Dendritic cell treated with granulocyte-macrophage colony-stimulating factor and Interleukin-4, amounts not matched to agents 40 ng/mL and 50 ng/mL, for 4 days (primary cell): ENCODE measurements around the gene MT1H.

Source experiments
- H3K27ac Mint-ChIP-seq: one replicate; pipeline ENCODE4 v1.8.0; 2022; ENCODE audit warnings: mild to moderate bottlenecking, mixed read lengths
- H3K27me3 Mint-ChIP-seq: one replicate; pipeline ENCODE4 v1.8.0; 2022; ENCODE audit warnings: mild to moderate bottlenecking, mixed read lengths
- H3K36me3 Mint-ChIP-seq: one replicate; pipeline ENCODE4 v1.8.0; 2022; ENCODE audit warnings: low read depth, mixed read lengths
- H3K4me1 Mint-ChIP-seq: one replicate; pipeline ENCODE4 v1.8.0; 2022; ENCODE audit warnings: low read depth, mixed read lengths
- H3K4me3 Mint-ChIP-seq: one replicate; pipeline ENCODE4 v1.8.0; 2022; ENCODE audit warnings: mild to moderate bottlenecking, moderate library complexity, mixed read lengths
- H3K9me3 Mint-ChIP-seq: one replicate; pipeline ENCODE4 v1.8.0; 2022; ENCODE audit warnings: mixed read lengths
- intact Hi-C: fragments of 100-400 bp; cut with micrococcal nuclease; formaldehyde crosslinking; loops from one replicate; pipeline ENCODE4 v1.15.0; 2022

MT1H gene

DNA sequence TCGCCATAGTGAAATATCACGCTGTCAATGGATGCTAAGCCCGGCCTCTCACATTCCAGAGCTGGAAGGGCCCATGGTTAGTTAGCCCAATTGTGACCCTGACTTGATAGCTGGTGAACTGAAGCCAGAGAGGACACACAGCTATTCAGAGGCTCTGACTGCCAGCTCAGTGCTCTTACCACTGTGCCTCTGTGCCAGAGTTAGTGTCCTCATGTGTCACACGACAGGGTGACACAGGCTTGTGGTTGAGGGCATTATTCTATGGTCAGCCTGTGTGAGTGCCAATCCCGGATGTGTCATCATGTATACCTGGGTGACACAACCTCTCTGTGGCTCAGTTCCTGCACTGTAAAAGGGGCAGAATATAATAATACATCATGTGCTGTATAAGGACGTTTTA, 10.2 kb downstream of the MT1H start:
- peaks cover 44% of the 10 kb centered on the region for H3K4me1 Mint-ChIP-seq
- no peaks in the 10 kb centered on the region for H3K36me3 Mint-ChIP-seq
- intact Hi-C loops = no loop called here
- H3K9me3 Mint-ChIP-seq = no peaks in the 10 kb centered on the region
- H3K27ac Mint-ChIP-seq = no peak overlapping the region
- no peak overlapping the region for H3K4me3 Mint-ChIP-seq
- H3K27me3 Mint-ChIP-seq = peaks cover 44% of the 10 kb centered on the region

DNA sequence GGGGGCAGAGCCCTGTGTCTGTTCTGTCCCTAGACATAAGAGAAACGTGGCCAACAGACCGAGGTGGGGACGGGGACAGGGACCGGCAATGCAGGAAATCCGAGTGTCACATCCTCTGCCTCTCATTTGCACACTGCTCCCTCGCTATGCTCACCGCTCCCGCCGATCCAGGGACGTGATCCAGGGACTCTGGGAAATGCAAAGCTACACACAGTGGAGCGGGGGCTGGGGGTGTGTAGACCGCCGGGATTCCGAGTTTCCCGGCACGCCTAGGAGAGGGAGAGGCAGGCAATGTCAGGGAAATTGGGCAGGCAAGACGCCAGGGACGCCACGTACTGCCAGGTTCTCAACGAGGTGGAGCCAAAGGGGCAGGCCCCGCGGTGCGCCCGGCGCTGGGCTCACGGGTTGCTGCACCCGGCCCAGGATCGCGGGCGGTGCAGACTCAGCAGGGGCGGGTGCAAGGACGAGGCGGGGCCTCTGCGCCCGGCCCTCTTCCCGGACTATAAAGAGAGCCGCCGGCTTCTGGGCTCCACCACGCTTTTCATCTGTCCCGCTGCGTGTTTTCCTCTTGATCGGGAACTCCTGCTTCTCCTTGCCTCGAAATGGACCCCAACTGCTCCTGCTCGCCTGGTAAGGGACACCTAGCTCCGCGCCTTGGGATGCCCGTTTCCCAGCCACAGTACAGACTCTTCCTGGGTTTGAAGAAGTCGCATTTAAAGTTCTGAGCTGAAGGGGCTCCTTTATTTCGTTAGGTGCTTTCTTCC, 12.5 kb downstream of the MT1H start, which contains the start of gene MT1X:
MT1X (plus strand) TSS at position 532 of the 764 bp plus-strand sequence; CDS start at position 603, 71 bp downstream.
- Mint-ChIP-seq H3K4me1 (peaks cover 27% of the 10 kb centered on the region), H3K4me3 (peak within 1 kb of the TSS; percentile 87), H3K9me3 (peaks cover 13% of the 10 kb centered on the region), H3K36me3 (peaks cover 9% of the 10 kb centered on the region), H3K27me3 (peaks cover 28% of the 10 kb centered on the region), H3K27ac (peak within 1 kb of the TSS; percentile 89)
- intact Hi-C loops = no loop called here

DNA sequence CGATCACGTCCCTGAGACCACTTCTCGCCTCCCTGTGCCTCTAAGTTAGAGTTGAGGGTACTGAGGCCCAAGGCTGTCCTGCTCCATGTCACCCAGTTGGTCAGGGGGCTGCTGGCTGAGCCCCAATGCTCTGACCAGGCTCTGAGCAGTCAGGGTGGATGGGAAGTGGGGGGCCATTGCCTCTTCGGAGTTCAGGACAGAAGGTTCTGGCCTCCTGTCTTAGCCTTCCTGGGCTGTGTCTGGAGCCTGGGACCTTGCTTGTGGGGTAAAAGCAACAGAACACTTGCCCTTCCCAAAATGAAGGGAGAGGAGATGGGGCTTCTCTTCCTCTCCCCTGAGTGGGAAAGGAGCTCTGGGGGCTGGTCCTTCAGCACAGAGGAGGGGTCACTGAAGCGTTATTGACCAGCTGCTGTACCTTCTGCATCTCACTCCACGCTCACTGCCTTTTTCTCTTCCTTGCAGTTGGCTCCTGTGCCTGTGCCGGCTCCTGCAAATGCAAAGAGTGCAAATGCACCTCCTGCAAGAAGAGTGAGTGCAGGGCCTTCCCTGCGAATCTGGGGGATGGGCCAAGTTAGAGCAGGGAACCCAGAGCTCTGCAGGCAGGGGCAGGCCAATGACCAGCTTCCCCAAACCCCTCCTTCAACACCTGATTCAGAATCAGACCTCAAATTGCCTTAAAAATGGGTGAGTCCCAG, 13.2 kb downstream of the MT1H start:
- peak overlapping the region; percentile 87 for H3K4me3 Mint-ChIP-seq
- H3K9me3 Mint-ChIP-seq = peaks cover 13% of the 10 kb centered on the region
- H3K36me3 Mint-ChIP-seq = peaks cover 9% of the 10 kb centered on the region
- H3K4me1 Mint-ChIP-seq = peaks cover 27% of the 10 kb centered on the region
- H3K27ac Mint-ChIP-seq = peak overlapping the region; percentile 89
- H3K27me3 Mint-ChIP-seq = peaks cover 22% of the 10 kb centered on the region
- intact Hi-C loops = no loop called here

DNA sequence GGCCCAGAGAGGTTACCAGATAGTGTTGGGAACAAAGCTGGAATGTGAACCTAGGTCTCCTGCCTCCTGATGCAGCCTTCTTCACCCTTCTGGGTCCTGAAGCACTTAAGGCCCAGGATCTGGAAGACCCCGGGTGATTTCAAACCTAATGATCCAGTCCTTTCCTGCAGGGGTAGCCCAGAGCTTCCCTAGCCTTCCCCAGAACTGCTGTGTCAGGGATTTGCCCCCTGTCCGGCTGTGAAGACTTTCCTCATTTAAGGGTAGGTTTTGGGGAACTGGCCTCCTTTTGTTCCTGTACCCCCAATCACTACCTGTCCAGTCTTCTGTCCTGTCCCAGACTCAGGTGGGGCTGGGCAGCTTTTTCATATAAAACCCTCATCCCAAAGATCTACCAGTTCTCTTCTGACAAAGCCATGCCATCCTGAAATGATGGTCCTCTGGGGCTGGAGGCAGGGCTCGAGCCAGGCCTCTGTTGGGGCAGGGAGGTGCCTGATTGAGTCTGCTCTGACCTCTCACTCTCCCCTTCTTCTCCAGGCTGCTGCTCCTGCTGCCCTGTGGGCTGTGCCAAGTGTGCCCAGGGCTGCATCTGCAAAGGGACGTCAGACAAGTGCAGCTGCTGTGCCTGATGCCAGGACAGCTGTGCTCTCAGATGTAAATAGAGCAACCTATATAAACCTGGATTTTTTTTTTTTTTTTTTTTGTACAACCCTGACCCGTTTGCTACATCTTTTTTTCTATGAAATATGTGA, 14.0 kb downstream of the MT1H start:
- peaks cover 9% of the 10 kb centered on the region for H3K36me3 Mint-ChIP-seq
- peak overlapping the region; percentile 87 for H3K4me3 Mint-ChIP-seq
- peaks cover 18% of the 10 kb centered on the region for H3K27me3 Mint-ChIP-seq
- H3K9me3 Mint-ChIP-seq = peaks cover 13% of the 10 kb centered on the region
- intact Hi-C loops = no loop called here
- peaks cover 27% of the 10 kb centered on the region for H3K4me1 Mint-ChIP-seq
- peak overlapping the region; percentile 89 for H3K27ac Mint-ChIP-seq

DNA sequence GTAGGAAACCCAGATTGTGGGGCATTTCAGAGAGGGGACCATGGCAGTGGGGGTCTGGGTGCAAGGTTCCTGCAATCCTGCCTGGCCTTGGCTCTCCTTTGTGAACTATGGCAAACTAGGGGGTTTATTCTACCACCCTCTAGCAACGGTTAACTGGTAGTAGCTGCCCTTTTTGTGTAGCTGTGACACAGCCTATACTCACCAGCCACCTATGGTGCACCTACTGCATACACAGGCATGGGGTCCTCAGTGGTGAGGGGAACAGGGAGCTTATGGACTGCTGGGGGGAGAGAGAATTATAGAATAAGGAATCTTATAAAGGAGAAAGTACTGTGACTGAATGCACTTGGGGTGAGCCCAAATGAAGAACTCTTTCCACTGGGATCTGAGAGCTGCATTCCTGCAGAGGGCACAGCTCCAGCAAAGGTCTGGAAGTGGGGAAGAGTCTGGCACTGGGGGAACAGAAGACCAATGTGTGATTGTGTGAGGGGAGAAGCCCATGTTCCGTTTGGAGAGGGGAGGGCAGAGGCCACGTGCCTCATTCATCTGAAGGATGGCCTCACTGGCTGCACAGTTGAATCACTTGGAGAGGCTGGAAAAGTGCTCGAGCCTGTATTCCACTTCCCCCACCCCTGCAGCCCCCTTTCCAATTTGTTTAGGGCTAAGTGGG, 14.8 kb downstream of the MT1H start:
- Mint-ChIP-seq H3K27ac (no peak overlapping the region), H3K36me3 (peaks cover 9% of the 10 kb centered on the region), H3K9me3 (peaks cover 13% of the 10 kb centered on the region), H3K27me3 (peaks cover 16% of the 10 kb centered on the region), H3K4me1 (peaks cover 27% of the 10 kb centered on the region), H3K4me3 (no peak overlapping the region)
- intact Hi-C loops = no loop called here

DNA sequence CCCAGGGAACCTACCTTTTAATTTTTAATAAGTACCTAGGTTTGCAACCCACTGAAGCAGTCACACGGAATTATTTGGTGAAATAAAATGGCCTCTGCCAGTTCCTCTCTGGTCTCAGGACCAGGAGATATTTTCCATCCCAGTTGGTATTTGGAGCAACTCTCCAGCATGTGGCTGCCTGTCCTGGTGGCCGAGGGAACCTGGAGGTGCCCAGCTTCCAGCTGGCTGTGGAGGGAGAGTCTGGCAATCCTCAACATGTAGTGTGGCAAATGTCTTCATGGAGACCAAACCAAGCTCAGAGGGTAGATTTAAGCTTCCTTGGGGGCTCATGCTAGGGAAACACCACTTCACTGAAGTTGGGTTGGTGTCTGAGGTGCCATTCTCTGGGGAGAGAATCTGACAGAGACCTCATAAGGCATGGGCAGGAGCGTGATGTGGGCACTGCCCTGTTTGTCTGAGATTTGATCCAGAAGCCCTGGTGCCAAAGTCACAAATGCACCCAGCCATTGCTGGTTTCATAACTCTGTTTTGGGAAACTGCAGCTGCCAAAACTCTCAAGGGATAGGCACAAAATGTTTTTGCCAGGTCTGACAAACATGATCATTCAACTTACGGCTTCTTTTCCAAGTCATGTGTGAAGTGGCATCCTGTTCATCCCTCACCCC, 15.4 kb downstream of the MT1H start:
- peaks cover 9% of the 10 kb centered on the region for H3K36me3 Mint-ChIP-seq
- peaks cover 19% of the 10 kb centered on the region for H3K27me3 Mint-ChIP-seq
- no peak overlapping the region for H3K4me3 Mint-ChIP-seq
- H3K9me3 Mint-ChIP-seq = peaks cover 13% of the 10 kb centered on the region
- intact Hi-C loops = no loop called here
- peaks cover 27% of the 10 kb centered on the region for H3K4me1 Mint-ChIP-seq
- H3K27ac Mint-ChIP-seq = no peak overlapping the region

DNA sequence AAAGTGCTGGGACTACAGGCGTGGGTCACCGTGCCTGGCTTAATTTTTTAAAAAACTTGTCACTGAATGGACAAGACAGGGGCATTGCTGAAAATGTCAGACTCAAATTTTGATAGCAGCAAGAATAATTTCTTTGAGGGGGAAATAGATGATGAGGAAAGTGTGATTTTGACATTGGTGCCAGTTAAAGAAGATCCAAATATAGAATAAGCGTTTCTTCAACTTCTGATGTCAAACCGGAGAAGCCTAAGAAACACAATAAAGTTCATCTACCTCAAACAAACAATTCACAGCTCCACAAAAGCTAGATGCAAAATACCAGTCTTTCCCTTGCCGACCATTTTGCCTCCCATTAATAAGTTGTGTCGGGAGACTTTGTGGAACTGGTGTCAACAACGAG, 17.1 kb downstream of the MT1H start:
- intact Hi-C loops = no loop called here
- H3K36me3 Mint-ChIP-seq = peaks cover 9% of the 10 kb centered on the region
- peaks cover 13% of the 10 kb centered on the region for H3K9me3 Mint-ChIP-seq
- H3K27ac Mint-ChIP-seq = no peak overlapping the region
- H3K4me3 Mint-ChIP-seq = no peak overlapping the region
- peaks cover 22% of the 10 kb centered on the region for H3K27me3 Mint-ChIP-seq
- H3K4me1 Mint-ChIP-seq = peaks cover 22% of the 10 kb centered on the region

DNA sequence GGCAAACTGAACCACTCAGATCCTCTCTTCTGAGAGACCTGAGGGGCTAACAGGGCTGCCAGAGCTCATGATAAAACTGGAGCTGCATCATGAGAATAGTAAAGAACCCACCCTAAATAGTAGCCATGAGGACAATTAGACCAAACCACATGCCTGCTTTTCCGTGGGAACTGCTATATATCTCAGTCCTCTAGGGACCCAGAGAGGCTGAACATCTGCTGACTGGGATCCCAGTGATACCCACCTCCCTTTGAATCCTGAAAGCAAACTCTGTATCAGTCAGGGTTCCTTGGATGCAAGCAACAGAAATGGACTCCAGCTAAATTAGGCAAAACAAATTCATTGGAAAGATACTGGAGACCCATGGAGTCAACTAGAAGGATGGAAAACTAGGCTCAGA, 19.1 kb downstream of the MT1H start:
- Mint-ChIP-seq H3K4me3 (no peak overlapping the region), H3K36me3 (peaks cover 9% of the 10 kb centered on the region), H3K4me1 (peaks cover 2% of the 10 kb centered on the region), H3K27me3 (peaks cover 22% of the 10 kb centered on the region), H3K27ac (no peak overlapping the region), H3K9me3 (peaks cover 13% of the 10 kb centered on the region)
- intact Hi-C loops = no loop called here

DNA sequence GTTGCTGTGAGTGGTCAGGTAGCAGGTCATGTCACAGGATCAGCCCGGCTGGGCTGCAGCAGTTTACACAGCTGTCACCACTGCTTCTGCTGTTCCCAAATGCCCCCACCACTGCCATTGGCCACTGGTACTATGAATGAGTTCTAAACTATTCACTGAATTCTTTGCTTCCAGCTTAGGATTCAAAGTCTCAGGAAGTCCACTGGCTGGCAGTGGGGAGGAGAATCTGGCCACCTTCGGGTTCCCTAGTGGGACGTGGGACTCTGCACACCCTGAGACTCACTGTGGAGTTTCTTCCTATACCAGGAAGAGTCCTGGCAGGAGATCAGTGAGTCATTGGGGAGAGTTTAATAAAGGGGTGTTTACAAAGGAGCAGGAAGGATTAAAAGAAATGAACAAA, 19.6 kb downstream of the MT1H start:
- Mint-ChIP-seq H3K27ac (no peak overlapping the region), H3K4me3 (no peak overlapping the region), H3K36me3 (peaks cover 9% of the 10 kb centered on the region), H3K27me3 (peaks cover 22% of the 10 kb centered on the region), H3K4me1 (no peaks in the 10 kb centered on the region), H3K9me3 (peaks cover 13% of the 10 kb centered on the region)
- intact Hi-C loops = no loop called here

DNA sequence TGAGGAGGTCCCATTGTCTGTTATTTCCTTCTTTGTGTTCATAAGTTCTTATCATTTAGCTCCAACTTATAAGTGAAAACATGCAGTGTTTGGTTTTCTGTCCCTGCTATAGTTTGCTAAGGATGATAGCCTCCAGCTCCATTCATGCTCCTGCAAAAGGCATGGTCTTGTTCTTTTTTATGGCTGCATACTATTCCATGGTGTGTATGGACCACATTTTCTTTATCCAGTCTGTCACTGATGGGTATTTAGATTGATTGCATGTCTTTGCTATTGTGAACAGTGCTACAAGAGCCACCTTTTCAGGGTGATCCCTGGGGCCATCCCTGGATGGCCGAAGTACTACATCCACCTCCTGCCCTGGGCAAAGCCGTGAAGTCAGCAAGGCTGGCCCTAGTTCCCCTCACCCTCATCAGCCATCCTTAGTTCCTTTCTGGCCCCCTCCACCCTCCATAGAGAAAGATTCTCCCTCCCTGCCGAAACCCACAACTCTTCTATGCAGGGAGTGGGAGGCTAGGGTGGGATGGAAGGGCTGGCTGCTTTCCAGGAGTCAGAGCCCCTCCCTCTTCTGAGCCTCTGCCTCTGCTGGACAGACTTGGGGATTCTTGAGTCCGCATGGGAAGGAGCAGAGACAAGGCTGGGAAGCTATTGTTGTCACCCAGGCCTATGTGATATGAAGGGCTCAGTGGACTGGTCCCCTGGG, 21.0 kb downstream of the MT1H start:
- no peaks in the 10 kb centered on the region for H3K4me1 Mint-ChIP-seq
- H3K27ac Mint-ChIP-seq = no peak overlapping the region
- H3K9me3 Mint-ChIP-seq = peaks cover 13% of the 10 kb centered on the region
- peaks cover 22% of the 10 kb centered on the region for H3K27me3 Mint-ChIP-seq
- no peak overlapping the region for H3K4me3 Mint-ChIP-seq
- intact Hi-C loops = no loop called here
- H3K36me3 Mint-ChIP-seq = peaks cover 9% of the 10 kb centered on the region

DNA sequence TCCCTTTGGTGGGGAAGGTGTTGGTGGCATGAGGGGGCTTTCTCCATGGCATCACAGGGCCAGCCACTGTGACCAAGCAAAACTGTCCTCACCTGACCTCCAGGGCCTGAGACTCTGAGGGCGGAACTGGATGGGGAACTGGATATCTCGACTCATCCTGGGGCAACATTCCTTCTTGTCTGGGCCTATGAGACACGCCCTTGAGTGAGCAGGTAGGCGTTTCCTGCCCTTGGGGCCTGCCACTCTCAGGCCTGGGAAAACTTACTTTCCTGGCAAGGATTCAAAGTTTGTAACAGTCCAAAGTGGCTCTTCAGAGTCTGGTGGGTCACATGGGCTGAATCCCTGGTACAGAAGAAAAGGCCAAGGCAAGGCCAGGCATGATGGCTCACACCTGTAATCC, 22.3 kb downstream of the MT1H start:
- Mint-ChIP-seq H3K9me3 (peaks cover 2% of the 10 kb centered on the region), H3K27me3 (peaks cover 15% of the 10 kb centered on the region), H3K4me1 (no peaks in the 10 kb centered on the region), H3K27ac (no peak overlapping the region), H3K4me3 (no peak overlapping the region), H3K36me3 (no peaks in the 10 kb centered on the region)
- intact Hi-C loops = no loop called here

DNA sequence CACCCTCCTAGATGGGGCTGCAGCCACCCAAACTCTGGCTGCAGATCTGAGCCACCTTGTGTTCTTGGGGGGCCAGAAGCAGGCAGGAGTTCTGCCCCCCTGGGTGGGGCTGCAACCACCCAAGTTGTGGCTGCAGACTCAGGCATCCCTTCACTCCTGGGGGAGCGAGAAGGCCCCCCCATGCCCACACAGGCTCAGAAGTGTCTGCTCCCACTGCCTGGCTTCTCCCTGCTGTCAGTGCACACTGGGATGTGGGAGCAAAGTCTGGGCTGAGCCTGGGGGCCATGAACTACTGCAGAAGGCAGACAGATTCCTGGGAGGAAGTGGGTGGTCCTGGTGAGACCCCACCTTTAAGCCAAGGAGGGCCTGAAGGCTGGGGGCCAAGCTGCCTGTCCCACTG, 25.6 kb downstream of the MT1H start:
- Mint-ChIP-seq H3K27me3 (peaks cover 11% of the 10 kb centered on the region), H3K9me3 (no peaks in the 10 kb centered on the region), H3K4me1 (no peaks in the 10 kb centered on the region), H3K36me3 (no peaks in the 10 kb centered on the region), H3K27ac (no peak overlapping the region), H3K4me3 (no peak overlapping the region)
- intact Hi-C loops = no loop called here
